ENCODE results near the gene RPL19. TPM values are rescaled to one million over a fixed set of nuclear protein-coding genes. Genes with fewer than 3 reads are reported as not detected.

RPL19 gene
- total RNA-seq, 4 donors from 2014 or later = 2,570 to 3,363 (median 3,072) TPM

DNA sequence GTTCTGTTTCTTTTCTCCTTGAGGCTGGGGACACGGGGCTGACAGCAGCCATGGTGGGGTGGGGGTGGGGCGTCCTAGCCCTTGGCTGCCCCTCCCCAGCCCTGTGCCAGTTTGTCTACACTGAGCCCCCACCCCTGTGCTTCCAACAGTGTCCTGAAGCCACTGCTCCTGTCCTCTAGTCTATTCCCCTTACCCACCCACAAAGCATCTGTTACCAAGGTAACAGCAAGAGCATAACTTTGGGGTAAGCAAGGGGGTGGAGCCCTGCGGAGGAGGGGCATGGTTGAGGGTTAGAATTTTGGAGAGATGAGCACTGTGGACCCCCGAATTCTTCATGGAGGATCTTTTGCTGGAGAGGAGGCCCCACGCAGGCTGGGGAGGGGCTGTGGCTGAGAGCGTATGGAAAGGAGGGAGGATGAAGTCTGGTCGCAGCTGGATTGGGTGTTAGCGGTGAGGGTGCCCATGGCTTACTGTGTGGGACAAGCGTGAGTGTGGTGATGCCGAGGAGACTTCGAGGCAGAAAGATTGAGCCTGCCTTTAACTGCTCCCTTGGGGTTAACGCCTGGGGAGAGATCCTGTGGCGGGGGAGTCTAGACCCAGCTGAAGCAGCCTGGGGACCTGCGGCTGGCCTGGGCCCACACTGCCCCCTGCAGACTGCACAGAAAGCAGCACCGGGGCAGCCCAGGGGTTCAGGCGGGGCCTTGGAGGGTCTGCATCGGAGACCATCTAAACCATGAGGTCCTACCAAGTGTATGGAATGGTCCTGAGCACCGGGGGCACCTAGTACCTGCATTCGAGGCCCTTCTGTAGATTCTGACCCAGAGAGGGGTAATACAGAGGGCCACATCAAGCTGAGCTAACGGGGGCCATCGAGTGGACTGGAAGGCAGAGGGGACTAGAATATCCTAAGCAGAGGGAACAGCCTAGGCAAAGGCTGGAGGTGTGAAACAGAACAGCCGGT is 31.8 kb downstream of the RPL19 start:
- TF ChIP-seq, protein P1, sequence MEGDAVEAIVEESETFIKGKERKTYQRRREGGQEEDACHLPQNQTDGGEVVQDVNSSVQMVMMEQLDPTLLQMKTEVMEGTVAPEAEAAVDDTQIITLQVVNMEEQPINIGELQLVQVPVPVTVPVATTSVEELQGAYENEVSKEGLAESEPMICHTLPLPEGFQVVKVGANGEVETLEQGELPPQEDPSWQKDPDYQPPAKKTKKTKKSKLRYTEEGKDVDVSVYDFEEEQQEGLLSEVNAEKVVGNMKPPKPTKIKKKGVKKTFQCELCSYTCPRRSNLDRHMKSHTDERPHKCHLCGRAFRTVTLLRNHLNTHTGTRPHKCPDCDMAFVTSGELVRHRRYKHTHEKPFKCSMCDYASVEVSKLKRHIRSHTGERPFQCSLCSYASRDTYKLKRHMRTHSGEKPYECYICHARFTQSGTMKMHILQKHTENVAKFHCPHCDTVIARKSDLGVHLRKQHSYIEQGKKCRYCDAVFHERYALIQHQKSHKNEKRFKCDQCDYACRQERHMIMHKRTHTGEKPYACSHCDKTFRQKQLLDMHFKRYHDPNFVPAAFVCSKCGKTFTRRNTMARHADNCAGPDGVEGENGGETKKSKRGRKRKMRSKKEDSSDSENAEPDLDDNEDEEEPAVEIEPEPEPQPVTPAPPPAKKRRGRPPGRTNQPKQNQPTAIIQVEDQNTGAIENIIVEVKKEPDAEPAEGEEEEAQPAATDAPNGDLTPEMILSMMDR (IDR thresholded peaks at IDR 0.05; ENCODE audit: low read depth) = no peak

DNA sequence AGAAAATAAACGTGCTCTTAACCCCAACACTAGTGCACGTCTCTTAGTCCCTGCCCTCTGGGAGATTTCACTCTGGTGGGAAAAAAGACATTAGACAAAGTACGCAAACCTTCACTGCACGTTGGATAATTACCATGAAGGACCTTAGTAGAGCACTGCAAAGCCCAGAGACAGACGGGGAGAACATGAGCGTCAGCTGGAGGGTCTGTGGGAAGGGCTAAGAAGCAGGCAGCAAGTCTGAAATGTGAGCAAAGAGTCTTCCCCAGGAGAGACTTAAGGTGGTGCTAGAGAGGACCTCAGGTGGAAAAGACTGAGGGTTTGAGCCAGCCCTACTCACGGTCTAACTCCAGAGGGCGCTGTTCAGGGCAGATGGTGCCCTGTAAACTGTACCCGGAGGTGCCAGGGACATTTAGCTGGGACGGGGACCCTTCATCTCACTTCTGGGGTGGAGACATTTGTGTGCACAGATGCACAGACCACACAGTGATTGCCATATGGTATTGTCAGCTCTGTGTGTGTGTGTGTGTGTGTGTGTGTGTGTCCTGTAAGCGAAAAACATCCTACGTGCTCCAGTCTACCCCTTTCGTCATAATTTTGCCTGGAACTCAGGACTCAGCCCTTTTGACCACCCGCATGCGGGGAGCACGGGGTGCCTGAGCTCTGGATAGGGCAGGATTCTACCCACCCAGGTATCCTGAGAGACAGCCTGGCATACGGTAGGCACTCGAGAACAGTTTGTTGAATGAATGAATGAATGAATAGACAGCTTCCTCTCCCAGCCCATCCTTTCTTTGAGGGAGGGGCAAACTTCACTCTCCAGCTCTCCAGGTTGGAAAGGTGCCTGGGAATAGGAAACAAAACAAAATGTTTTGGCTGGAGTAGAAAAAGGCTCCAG is 35.7 kb downstream of the RPL19 start:
- TF ChIP-seq, protein P1 (IDR thresholded peaks at IDR 0.05; ENCODE audit: low read depth) = no peak

- TF ChIP-seq, protein P1 (IDR thresholded peaks at IDR 0.05; ENCODE audit: low read depth) = no peak
These were observed 36.4 kb downstream of the RPL19 start for GRCh38 chr17:39236450-39236927.

- TF ChIP-seq, protein P1 (IDR thresholded peaks at IDR 0.05; ENCODE audit: low read depth) = no peak
These were observed 36.9 kb downstream of the RPL19 start for GRCh38 chr17:39236981-39237441.

GRCh38 chr17:39237586-39237985 is 37.5 kb downstream of the RPL19 start:
- TF ChIP-seq, protein P1 (IDR thresholded peaks at IDR 0.05; ENCODE audit: low read depth) = no peak

DNA sequence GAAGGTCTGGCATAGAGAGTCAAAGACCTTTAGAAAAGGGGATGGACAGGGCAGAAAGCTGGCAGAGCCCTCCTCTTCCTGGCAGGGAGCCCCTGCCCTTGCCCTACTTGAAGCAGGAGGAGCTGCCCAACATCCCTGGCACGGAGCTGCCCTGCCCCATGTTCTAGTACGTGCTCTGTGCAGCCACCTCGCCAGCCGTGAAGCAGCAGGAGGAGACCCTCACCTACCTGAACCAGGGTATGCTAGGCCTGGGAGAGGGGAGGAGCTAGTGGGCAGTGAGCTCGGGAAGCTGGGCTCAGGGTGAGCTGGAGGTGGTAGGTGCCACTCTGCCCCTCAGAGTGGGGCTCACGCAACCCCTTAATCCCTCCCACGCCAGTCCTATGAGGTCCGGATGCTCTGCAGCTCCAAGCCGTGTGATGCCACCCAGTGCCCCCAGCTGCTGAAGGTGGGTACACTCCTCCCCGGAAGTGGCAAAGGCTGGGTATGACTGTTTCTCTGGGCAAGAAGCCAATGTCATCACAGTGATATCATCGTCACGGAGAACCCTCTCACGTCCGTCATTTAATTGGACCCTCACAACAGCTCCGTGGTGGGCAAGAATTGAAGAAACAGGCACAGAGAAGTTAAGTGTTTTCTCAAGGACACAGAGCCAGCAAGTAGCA is 38.4 kb downstream of the RPL19 start:
- TF ChIP-seq, protein P1 (IDR thresholded peaks at IDR 0.05; ENCODE audit: low read depth) = no peak

All from subcutaneous adipose tissue (tissue), 4 donors.